HL-60 (cell line): Measurements from ENCODE around the gene SDSL.

Experiments
- GABPA ChIP-seq: IDR thresholded peaks from 2 replicates; pipeline ENCODE4 v1.6.1; 2012; ENCODE audit warnings: low read depth
- TF ChIP-seq, protein P1 (sequence below): IDR thresholded peaks from one replicate; pipeline ENCODE4 v1.5.1; 2011; ENCODE audit warnings: low read length, control low read depth, inconsistent platforms; ENCODE audit not compliant: insufficient read depth

DNA sequence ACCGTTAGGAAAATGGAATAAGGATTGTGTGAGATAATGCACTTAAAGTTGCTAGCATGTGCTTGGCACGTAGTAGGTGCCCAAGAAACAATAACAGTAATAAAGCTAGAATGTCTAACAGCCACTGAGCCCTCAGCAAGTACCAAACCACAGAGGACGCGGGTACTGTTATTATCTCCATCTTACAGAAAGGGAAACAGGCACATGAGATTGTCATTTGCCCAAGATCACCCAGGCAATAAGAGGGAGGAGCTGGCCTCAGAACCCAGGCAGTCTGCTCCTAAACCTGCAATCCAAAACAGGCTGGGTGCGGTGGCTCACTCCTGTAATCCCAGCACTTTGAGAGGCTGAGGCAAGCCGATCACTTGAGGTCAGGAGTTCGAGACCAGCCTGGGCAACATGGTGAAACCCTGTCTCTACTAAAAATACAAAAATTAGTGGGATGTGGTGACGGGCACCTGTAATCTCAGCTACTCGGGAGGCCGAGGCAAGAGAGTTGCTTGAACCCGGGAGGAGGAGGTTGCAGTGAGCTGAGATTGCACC lies 13.4 kb upstream of the SDSL start:
- TF ChIP-seq GABPA = no peak
- TF ChIP-seq, protein P1, sequence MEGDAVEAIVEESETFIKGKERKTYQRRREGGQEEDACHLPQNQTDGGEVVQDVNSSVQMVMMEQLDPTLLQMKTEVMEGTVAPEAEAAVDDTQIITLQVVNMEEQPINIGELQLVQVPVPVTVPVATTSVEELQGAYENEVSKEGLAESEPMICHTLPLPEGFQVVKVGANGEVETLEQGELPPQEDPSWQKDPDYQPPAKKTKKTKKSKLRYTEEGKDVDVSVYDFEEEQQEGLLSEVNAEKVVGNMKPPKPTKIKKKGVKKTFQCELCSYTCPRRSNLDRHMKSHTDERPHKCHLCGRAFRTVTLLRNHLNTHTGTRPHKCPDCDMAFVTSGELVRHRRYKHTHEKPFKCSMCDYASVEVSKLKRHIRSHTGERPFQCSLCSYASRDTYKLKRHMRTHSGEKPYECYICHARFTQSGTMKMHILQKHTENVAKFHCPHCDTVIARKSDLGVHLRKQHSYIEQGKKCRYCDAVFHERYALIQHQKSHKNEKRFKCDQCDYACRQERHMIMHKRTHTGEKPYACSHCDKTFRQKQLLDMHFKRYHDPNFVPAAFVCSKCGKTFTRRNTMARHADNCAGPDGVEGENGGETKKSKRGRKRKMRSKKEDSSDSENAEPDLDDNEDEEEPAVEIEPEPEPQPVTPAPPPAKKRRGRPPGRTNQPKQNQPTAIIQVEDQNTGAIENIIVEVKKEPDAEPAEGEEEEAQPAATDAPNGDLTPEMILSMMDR = no peak
